GM12873 (cell line): ENCODE measurements around the gene TMEM14A.

Experiments
- TF ChIP-seq, protein P1 (sequence below): IDR thresholded peaks from 2 replicates; pipeline ENCODE4 v1.5.1; 2012; ENCODE audit warnings: low read depth, mild to moderate bottlenecking, moderate library complexity, low read length, control low read depth; ENCODE audit not compliant: insufficient read depth; ENCODE audit errors: missing control alignments

Gene TMEM14A

DNA sequence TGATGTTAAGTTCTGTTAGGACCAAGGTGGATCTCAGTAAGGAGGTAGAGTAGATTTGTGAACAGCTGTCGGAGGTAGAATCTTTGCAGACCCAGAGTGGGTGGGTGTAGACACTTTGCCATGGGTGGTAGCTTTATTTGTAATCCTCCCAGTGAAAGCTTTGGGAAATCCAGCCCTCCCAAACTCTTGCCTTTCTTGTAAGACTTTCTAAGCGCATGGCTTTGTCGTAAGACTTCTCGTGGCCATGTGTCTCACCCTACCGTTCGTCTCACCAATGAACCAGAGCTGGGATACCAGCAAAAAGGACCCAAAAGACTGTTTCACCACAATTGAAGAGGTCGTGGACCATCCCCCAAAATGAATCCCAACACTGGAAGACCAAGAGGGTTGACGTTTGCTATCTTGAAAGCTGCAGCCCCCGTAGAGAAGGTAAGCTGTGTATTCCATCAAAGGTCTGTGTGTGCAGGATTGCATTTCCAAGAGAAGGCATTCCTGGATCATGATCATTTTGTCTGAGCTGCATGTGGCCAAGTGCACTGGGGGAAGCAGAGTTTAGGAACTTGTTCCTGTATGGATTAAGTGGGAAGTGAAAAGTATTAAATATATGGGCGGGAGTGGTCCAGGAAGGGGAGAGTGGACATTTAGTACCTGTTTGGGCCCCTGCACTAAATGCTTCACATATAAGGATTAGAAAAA lies 5.8 kb upstream of the TMEM14A start:
- TF ChIP-seq, protein P1, sequence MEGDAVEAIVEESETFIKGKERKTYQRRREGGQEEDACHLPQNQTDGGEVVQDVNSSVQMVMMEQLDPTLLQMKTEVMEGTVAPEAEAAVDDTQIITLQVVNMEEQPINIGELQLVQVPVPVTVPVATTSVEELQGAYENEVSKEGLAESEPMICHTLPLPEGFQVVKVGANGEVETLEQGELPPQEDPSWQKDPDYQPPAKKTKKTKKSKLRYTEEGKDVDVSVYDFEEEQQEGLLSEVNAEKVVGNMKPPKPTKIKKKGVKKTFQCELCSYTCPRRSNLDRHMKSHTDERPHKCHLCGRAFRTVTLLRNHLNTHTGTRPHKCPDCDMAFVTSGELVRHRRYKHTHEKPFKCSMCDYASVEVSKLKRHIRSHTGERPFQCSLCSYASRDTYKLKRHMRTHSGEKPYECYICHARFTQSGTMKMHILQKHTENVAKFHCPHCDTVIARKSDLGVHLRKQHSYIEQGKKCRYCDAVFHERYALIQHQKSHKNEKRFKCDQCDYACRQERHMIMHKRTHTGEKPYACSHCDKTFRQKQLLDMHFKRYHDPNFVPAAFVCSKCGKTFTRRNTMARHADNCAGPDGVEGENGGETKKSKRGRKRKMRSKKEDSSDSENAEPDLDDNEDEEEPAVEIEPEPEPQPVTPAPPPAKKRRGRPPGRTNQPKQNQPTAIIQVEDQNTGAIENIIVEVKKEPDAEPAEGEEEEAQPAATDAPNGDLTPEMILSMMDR: no peak

DNA sequence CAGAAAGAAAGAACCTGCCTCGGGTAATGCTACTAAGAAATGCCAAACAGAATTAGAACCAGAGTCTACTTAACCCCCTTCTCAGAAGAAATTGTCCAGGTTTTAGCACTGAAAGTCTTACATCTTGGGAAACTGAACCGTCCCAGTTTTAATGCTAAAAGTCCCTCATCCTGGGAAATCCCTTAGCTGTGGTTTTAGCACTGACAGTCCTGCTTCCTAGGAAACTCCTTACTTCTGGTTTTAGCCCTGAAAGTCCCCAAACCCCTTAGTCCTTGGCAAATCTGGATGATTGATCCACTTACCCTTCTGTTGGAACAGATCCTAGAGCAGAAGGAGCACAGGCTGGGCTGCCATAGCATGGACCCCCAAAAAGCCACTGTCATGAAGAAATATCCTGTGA lies 4.8 kb upstream of the TMEM14A start:
- TF ChIP-seq, protein P1: no peak

DNA sequence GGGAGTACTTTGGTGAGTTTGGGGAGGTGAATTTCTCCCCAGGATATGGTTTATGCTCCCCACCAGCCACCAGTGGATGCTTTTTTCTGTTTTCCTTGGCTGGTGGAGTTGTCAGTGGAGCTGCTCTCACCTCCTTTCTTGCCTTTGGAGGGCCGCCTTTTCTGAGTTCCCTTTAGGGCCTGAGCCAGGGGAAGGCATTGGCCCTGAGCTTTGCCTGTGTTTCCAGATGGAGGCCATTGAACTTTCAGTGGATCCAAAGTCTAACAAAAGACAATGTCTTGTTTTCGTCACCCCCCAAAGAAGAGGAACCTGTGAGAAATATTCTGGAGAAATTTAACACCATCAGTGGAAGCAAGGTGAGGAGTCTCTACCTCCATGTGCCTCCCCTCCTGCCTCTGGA lies 4.4 kb upstream of the TMEM14A start:
- TF ChIP-seq, protein P1: no peak

DNA sequence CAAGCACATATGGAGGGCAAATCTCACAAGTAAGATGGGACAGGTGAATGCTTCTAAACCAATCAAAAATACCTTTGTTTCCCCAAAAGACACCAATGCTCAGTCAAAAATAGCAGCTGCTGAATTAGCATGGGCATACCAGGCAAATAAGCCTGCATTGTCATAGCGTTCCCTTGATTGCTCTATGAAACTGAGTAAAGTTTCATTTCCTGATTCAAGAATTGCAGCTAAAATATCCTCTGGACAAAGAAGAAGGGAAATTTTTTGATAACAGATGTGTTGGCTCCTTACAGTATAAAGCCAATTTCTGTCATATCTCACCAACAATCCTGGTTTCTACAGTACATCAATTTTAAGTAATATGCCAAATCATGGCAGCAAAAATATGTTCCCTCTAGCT lies 3.3 kb upstream of the TMEM14A start:
- TF ChIP-seq, protein P1: no peak

DNA sequence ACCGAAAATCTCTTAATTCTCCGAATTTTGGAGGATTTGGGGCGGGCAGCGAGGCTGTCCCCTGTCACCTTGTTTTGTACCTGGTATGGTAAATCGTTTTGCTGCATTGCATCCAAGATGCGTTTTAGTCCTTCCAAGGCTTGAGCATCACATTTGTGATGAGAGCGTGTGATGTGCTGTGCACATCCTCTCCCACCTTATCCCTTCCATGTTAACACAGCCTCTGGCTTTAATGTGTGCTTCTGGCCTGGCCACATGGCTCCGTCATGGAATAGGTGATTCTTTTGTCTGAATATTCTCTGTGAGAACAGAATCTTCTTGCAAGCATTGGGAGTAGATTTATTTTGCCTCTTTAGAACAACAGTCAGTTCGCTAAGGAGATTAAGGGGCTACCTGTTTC lies 763 bp downstream of the TMEM14A start:
- TF ChIP-seq, protein P1: no peak

DNA sequence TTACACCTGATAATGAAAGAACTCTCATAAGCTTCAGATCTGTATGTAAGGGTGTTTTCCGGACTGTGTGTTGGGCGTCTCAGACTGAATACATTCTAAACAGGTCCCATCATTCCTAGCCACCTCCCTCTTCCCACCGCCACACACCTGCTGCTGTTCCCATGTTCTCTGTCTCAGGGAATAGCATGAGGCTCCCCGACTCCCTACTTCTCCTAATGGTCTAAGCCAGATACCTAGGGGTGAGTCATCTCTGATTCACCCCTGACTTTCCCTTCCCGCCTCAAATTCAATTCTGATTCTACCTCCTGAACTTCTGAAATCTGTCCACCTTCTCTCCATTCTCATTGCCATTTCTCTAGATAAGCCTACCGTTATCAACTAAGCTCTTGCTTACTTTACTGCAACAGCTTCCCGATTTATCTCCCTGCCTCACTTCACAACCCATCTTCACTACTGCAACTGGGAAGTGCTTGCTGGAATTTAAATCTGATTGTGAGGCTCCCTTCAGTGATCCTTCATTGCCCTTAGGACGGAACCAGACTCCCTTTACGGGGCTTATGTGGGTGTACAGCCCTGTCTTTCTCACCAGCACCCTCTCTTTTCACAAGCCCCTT lies 1.6 kb downstream of the TMEM14A start:
- TF ChIP-seq, protein P1: no peak

DNA sequence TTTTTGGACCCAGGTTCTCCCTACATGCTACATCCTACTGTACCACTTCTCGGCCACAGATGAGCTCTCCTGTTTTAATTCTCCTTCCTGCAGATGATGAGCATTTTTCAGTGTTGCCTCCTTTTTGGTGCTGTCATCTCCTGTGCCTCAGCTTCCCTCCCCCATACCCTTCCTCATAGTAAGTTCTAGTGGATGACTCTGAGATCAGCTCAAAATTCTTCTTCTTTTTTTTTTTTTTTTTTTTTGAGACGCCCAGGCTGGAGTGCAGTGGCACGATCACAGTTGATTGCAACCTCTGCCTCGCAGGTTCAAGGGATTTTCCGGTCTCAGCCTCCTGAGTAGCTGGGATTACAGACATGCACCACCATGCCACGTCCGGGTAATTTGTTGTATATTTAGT lies 3.8 kb downstream of the TMEM14A start:
- TF ChIP-seq, protein P1: no peak
